PC-3 (cell line): ENCODE data around the gene DNA2. TPM values are rescaled to one million over a fixed set of nuclear protein-coding genes. Genes with fewer than 3 reads are reported as not detected.

Source experiments
- ATAC-seq: fragments of 200-7000 bp; cut with Tn5 transposase; 2 replicates; pipeline ENCODE4 v1.9.1; 2020; ENCODE audit warnings: mild to moderate bottlenecking, moderate library complexity
- BruUV-seq: library from RNA; stranded (reverse); fragments of 400-500 nt; replicated peaks from 2 replicates; lab custom pipeline; 2021; lab: Mats Ljungman, UMichigan
- CTCF ChIA-PET: fragments of 300-600 bp; sonication (Branson Sonifier 250); formaldehyde crosslinking; loops from one replicate; lab custom pipeline; 2022; ENCODE audit warnings: antibody characterized with exemption; lab: Charles Lee
- POLR2A ChIA-PET: fragments of 300-600 bp; sonication (Branson Sonifier 250); formaldehyde crosslinking; loops from one replicate; lab custom pipeline; 2022; ENCODE audit warnings: antibody characterized with exemption; ENCODE audit not compliant: unreplicated experiment; lab: Charles Lee
- DNase-seq: peaks from one replicate; pipeline ENCODE4 v3.0.0-alpha.2; 2015
- H2AFZ ChIP-seq: fragments of 300-600 bp; sonication (generic); 2 replicates; pipeline ENCODE4 v1.6.0; 2016; ENCODE audit warnings: antibody characterized with exemption, low read length
- H3F3A ChIP-seq: fragments of 300-600 bp; sonication (generic); one replicate; pipeline ENCODE4 v1.6.0; 2017; ENCODE audit warnings: antibody characterized with exemption, low read length, control low read depth, mild to moderate bottlenecking; ENCODE audit not compliant: unreplicated experiment
- H3K27ac ChIP-seq: fragments of 300-600 bp; sonication (generic); 2 replicates; pipeline ENCODE4 v1.5.1; 2016; ENCODE audit warnings: mild to moderate bottlenecking, low read length
- H3K27me3 ChIP-seq: fragments of 300-600 bp; sonication (generic); 2 replicates; pipeline ENCODE4 v1.6.1; 2016; ENCODE audit warnings: low read length, mixed read lengths
- H3K36me3 ChIP-seq: fragments of 300-600 bp; sonication (generic); 2 replicates; pipeline ENCODE4 v1.6.1; 2016; ENCODE audit warnings: low read depth, mixed run types, low read length, mixed read lengths
- H3K4me1 ChIP-seq: fragments of 300-600 bp; sonication (generic); 2 replicates; pipeline ENCODE4 v1.5.1; 2016; ENCODE audit warnings: low read length; ENCODE audit not compliant: insufficient read depth
- H3K4me2 ChIP-seq: fragments of 300-600 bp; sonication (generic); 2 replicates; pipeline ENCODE4 v1.6.0; 2016; ENCODE audit warnings: low read length
- H3K4me3 ChIP-seq: fragments of 300-600 bp; sonication (generic); 2 replicates; pipeline ENCODE4 v1.5.1; 2016; ENCODE audit warnings: mild to moderate bottlenecking, low read length, mixed read lengths
- H3K79me2 ChIP-seq: fragments of 300-600 bp; sonication (generic); 2 replicates; pipeline ENCODE4 v1.6.1; 2017; ENCODE audit warnings: low read length, mixed read lengths
- H3K9ac ChIP-seq: fragments of 300-600 bp; sonication (generic); 2 replicates; pipeline ENCODE4 v1.6.0; 2016; ENCODE audit warnings: mild to moderate bottlenecking, low read length
- H3K9me2 ChIP-seq: fragments of 300-600 bp; sonication (generic); replicated peaks from 2 replicates; pipeline ENCODE4 v1.6.1; 2016; ENCODE audit warnings: mixed run types, low read length, mixed read lengths
- H3K9me3 ChIP-seq: fragments of 300-600 bp; sonication (generic); 2 replicates; pipeline ENCODE4 v1.6.1; 2016; ENCODE audit warnings: low read length, mixed read lengths
- H4K20me1 ChIP-seq: fragments of 300-600 bp; sonication (generic); 2 replicates; pipeline ENCODE4 v1.6.1; 2016; ENCODE audit warnings: low read length, mixed read lengths
- EZH2 ChIP-seq: fragments of 300-600 bp; sonication (generic); IDR thresholded peaks from one replicate; pipeline ENCODE4 v1.6.1; 2017; ENCODE audit warnings: antibody characterized with exemption, mild to moderate bottlenecking, low read length; ENCODE audit not compliant: unreplicated experiment
- EZH2phosphoT487 ChIP-seq: fragments of 300-600 bp; sonication (generic); IDR thresholded peaks from 2 replicates; pipeline ENCODE4 v1.6.1; 2018; ENCODE audit warnings: mild to moderate bottlenecking, antibody characterized with exemption, low read length, borderline replicate concordance
- intact Hi-C: fragments of 100-400 bp; cut with micrococcal nuclease; formaldehyde crosslinking; loops from 2 replicates; pipeline ENCODE4 v1.9.0; 2023
- total RNA-seq: library from RNA; depleted of rRNA; stranded (reverse); fragments of >200 nt; gene quantifications from 2 replicates; pipeline ENCODE4 v1.2.3, GENCODE V29; 2014
- TF ChIP-seq, protein P1 (sequence below): fragments of 300-600 bp; sonication (generic); conservative IDR thresholded peaks from 2 replicates; pipeline ENCODE4 v1.5.1; 2017; ENCODE audit warnings: antibody characterized with exemption, low read depth, mild to moderate bottlenecking, low read length

DNA2 gene
- total RNA-seq, 1 experiment from 2014 or later: 38.7 TPM

DNA sequence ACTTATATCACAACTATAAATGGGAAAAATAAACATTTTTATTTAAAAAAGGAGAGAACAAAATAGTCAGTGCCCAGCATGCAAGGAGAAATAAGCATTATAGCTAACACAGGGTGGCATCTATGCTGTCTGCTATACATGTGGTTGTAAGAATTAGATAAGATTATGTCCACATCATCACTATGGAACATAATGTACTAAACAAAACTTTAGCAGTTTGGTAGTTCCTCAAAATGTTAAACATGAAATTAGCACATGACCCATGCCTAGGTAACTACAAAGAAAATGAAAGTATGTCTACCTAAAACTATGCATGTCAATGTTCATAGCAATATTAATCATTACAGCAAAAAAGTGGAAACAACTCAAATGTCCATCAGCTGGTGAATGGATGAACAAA, 36.0 kb downstream of the DNA2 start:
- no peak overlapping the region for H3K27ac ChIP-seq
- DNase-seq (no peak), ATAC-seq (no peak)
- intact Hi-C loops: no loop called here
- no peak overlapping the region for H3K9ac ChIP-seq
- no peaks in the 10 kb centered on the region for H4K20me1 ChIP-seq
- TF ChIP-seq EZH2 (no peak), EZH2phosphoT487 (no peak)
- TF ChIP-seq, protein P1, sequence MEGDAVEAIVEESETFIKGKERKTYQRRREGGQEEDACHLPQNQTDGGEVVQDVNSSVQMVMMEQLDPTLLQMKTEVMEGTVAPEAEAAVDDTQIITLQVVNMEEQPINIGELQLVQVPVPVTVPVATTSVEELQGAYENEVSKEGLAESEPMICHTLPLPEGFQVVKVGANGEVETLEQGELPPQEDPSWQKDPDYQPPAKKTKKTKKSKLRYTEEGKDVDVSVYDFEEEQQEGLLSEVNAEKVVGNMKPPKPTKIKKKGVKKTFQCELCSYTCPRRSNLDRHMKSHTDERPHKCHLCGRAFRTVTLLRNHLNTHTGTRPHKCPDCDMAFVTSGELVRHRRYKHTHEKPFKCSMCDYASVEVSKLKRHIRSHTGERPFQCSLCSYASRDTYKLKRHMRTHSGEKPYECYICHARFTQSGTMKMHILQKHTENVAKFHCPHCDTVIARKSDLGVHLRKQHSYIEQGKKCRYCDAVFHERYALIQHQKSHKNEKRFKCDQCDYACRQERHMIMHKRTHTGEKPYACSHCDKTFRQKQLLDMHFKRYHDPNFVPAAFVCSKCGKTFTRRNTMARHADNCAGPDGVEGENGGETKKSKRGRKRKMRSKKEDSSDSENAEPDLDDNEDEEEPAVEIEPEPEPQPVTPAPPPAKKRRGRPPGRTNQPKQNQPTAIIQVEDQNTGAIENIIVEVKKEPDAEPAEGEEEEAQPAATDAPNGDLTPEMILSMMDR: no peak
- H3K27me3 ChIP-seq: no peaks in the 10 kb centered on the region
- H2AFZ ChIP-seq: no peak overlapping the region
- ChIA-PET CTCF (no interaction called here), POLR2A (no interaction called here)
- no peak overlapping the region for H3K4me3 ChIP-seq
- no peaks in the 10 kb centered on the region for H3K4me1 ChIP-seq
- no peaks in the 10 kb centered on the region for H3F3A ChIP-seq
- H3K36me3 ChIP-seq: peaks cover 50% of the 10 kb centered on the region
- no peak overlapping the region for H3K4me2 ChIP-seq
- no peaks in the 10 kb centered on the region for H3K79me2 ChIP-seq
- no peaks in the 10 kb centered on the region for H3K9me3 ChIP-seq
- no TSS peak for BruUV-seq
- no peaks in the 10 kb centered on the region for H3K9me2 ChIP-seq

DNA sequence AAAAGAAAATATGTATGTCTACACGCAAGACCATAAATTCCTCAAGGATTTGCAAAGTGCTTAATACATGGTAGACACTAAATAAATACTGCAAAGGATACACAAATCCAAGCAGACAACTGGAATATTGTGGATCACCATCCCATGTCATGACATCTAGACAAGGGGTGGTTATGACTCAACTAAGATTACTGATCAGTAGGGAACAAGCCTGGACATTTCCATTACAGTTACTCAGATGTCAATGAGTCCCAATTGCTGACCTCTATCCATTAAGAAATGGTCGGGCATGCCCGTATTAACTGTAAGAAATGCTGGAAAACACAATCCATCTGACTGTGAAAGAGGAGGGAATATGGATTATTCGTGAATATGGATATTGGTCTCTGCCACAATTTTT, 37.1 kb downstream of the DNA2 start:
- DNase-seq (no peak), ATAC-seq (no peak)
- Histone ChIP-seq H2AFZ (no peak overlapping the region), H3K4me2 (no peak overlapping the region), H3K4me3 (no peak overlapping the region), H3K4me1 (no peaks in the 10 kb centered on the region), H3K9me2 (no peaks in the 10 kb centered on the region), H3K27me3 (no peaks in the 10 kb centered on the region), H3K9me3 (no peaks in the 10 kb centered on the region), H3K27ac (no peak overlapping the region), H3K36me3 (peaks cover 53% of the 10 kb centered on the region), H4K20me1 (no peaks in the 10 kb centered on the region), H3F3A (no peaks in the 10 kb centered on the region), H3K79me2 (no peaks in the 10 kb centered on the region), H3K9ac (no peak overlapping the region)
- BruUV-seq: no TSS peak
- CTCF ChIA-PET: no interaction called here
- intact Hi-C loops: no loop called here
- POLR2A ChIA-PET: no interaction called here
- TF ChIP-seq EZH2phosphoT487 (no peak), EZH2 (no peak)
- TF ChIP-seq, protein P1: no peak

DNA sequence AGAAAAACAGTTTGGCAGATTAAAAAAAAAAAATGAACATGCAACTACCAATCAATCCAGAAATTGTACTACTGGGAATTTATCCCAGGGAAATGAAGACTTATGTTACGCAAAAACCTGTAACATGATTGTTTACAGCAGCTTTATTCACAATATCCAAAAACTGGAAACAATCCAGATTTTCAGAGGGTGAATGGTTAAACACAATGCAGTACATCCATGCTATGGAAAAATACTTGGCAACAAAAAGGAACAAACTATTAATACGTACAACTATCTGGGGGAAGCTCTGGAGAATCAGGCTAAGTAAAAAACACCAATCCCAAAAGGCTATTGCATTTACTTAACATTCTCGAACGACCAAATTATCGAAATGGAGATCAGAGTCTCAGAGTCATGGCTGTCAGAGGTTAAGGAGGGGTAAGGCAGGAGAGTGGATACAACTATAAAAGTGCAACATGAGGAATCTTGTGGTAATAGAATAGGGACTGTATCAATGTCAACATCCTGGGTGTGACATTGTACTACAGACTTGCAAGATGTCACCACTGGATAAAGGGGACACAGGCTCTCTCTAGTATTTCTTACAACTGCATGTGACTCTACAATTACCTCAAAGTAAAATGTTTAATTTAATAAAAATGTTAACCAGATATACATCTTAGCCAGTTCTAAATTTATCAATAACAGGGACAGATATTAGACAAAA, 43.2 kb downstream of the DNA2 start:
- Histone ChIP-seq H4K20me1 (no peaks in the 10 kb centered on the region), H3K4me1 (no peaks in the 10 kb centered on the region), H3K27me3 (no peaks in the 10 kb centered on the region), H3K9me3 (no peaks in the 10 kb centered on the region), H3F3A (no peaks in the 10 kb centered on the region), H3K4me3 (no peak overlapping the region), H3K9me2 (no peaks in the 10 kb centered on the region), H3K4me2 (no peak overlapping the region), H3K27ac (no peak overlapping the region), H3K36me3 (peaks cover 50% of the 10 kb centered on the region), H2AFZ (no peak overlapping the region), H3K79me2 (no peaks in the 10 kb centered on the region), H3K9ac (no peak overlapping the region)
- DNase-seq (no peak), ATAC-seq (peak; percentile 64)
- TF ChIP-seq, protein P1: no peak
- TF ChIP-seq EZH2 (no peak), EZH2phosphoT487 (no peak)
- ChIA-PET CTCF (no interaction called here), POLR2A (no interaction called here)
- BruUV-seq: no TSS peak
- intact Hi-C loops: no loop called here
